Measurements from ENCODE around the gene SERP2. TPM values are rescaled to one million over a fixed set of nuclear protein-coding genes. Genes with fewer than 3 reads are reported as not detected.

The SERP2 gene
- total RNA-seq, 1 donor: 5.8 TPM

DNA sequence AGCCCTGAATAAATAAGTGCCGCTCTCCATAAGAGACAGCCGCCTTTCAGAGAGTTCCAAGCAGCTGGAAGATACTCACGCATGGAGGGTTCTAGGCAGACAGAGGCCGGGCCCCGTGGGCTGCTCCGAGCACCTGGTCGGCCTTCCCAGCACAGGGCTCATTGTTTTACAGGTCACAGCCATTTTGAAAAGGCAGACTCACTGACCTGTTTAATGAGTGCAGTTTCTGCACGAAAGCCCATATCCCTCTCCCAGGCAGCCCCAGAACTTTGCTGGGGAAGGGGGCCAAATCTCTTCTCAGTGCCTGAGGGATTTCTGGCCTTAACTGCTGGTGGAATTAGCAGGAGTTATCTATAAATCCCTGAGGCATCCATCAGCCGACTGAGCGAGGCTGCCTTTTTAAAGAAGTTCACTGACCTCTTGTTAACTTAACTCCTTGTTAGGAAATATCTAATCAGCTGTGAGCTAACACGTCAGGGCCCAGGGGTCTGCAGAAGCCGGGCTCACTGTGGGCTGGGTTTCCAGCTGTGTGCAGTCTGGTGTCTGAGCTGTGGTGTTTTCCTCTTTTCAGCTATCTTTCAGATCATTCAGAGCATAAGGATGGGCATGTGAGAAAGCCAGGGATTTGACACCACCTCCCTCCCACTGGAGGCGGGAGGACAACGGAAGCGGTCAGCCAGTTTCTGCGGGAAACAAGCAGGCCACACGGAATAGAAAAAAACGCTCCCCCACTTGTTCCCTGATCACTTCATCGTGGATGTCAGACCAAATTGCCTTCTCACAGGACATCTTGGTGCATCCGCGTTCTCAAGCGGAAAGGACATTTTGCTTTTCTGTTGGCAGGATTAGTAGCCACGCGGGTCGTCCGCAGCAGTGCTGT is 23.3 kb downstream of the SERP2 start:
- Histone ChIP-seq H3K4me3 (ENCODE audit: insufficient read depth, low read length) (no peak overlapping the region), H3K79me2 (ENCODE audit: insufficient read depth, low read length) (no peaks in the 10 kb centered on the region), H4K20me1 (ENCODE audit: insufficient read depth, low read length) (no peaks in the 10 kb centered on the region), H2AFZ (ENCODE audit: low read length) (peak overlapping the region; percentile 18), H3K4me1 (ENCODE audit: insufficient read depth, low read length) (peaks cover 7% of the 10 kb centered on the region), H3K4me2 (ENCODE audit: insufficient read depth, low read length) (peak overlapping the region; percentile 46), H3K27me3 (ENCODE audit: insufficient read depth, low read length) (no peaks in the 10 kb centered on the region), H3K36me3 (ENCODE audit: insufficient read depth, low read length) (no peaks in the 10 kb centered on the region), H3K27ac (ENCODE audit: low read depth, low read length) (no peak overlapping the region), H3K9me3 (ENCODE audit: low read depth, low read length) (no peaks in the 10 kb centered on the region)
- DNase-seq (ENCODE audit: insufficient read length, low spot score, missing footprints): peak; percentile 86
- TF ChIP-seq, protein P1, sequence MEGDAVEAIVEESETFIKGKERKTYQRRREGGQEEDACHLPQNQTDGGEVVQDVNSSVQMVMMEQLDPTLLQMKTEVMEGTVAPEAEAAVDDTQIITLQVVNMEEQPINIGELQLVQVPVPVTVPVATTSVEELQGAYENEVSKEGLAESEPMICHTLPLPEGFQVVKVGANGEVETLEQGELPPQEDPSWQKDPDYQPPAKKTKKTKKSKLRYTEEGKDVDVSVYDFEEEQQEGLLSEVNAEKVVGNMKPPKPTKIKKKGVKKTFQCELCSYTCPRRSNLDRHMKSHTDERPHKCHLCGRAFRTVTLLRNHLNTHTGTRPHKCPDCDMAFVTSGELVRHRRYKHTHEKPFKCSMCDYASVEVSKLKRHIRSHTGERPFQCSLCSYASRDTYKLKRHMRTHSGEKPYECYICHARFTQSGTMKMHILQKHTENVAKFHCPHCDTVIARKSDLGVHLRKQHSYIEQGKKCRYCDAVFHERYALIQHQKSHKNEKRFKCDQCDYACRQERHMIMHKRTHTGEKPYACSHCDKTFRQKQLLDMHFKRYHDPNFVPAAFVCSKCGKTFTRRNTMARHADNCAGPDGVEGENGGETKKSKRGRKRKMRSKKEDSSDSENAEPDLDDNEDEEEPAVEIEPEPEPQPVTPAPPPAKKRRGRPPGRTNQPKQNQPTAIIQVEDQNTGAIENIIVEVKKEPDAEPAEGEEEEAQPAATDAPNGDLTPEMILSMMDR (IDR thresholded peaks at IDR 0.05; ENCODE audit: extremely low read depth, low read depth, low read length): no peak

DNA sequence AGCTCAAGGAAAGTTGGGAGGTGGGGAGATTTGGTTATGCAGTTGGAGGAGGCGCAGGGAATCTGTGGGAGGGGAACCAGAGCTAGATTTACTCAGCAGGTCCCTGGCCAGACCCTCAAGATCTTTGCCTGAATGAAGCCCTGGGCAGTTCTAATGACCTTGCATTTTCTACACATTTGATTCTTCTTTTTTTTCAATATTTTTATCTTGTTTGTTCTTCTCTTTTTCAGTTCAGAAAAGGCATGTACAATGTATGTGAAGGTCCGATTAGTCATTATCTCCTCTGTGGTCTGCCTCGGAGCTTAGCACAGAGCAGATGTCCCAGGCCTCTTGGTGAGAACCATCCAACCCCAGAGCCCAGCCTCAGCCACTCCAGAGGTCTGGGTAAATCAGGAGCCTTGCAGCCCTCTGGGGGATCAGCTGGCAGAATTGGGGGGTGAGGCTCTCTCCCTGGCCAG is 24.2 kb downstream of the SERP2 start:
- no peak overlapping the region for H3K4me2 ChIP-seq (ENCODE audit: insufficient read depth, low read length)
- H3K36me3 ChIP-seq (ENCODE audit: insufficient read depth, low read length): no peaks in the 10 kb centered on the region
- DNase-seq (ENCODE audit: insufficient read length, low spot score, missing footprints): peak; percentile 81

DNA sequence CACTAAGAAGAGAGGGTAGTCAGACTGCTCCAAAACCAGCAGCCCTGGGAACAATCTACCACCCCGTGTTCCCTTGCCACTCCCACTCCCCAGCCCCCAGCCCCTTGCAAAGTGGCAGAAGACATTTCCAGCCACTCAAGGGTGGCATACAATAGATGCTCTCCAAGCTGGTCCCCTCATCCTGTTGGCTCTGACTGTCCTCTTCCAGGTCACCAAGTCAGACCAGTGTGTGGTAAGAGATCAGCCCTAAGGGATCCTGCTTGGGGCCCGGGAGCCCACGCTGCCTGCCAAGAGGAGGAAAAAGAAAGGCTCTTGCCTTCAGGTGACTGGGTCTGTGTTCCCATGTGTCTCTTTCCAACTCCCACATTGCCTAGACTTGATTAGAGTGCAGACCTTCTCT is 25.0 kb downstream of the SERP2 start:
- Histone ChIP-seq H3K4me1 (ENCODE audit: insufficient read depth, low read length) (peaks cover 7% of the 10 kb centered on the region), H3K4me2 (ENCODE audit: insufficient read depth, low read length) (no peak overlapping the region), H3K79me2 (ENCODE audit: insufficient read depth, low read length) (no peaks in the 10 kb centered on the region), H3K27ac (ENCODE audit: low read depth, low read length) (no peak overlapping the region), H3K9me3 (ENCODE audit: low read depth, low read length) (no peaks in the 10 kb centered on the region), H3K36me3 (ENCODE audit: insufficient read depth, low read length) (no peaks in the 10 kb centered on the region), H3K27me3 (ENCODE audit: insufficient read depth, low read length) (peaks cover 3% of the 10 kb centered on the region), H3K4me3 (ENCODE audit: insufficient read depth, low read length) (no peak overlapping the region), H2AFZ (ENCODE audit: low read length) (no peak overlapping the region), H4K20me1 (ENCODE audit: insufficient read depth, low read length) (no peaks in the 10 kb centered on the region)
- no peak for DNase-seq (ENCODE audit: insufficient read length, low spot score, missing footprints)
- TF ChIP-seq, protein P1 (IDR thresholded peaks at IDR 0.05; ENCODE audit: extremely low read depth, low read depth, low read length): no peak

More for the DNA sequence above, 24.2 kb downstream of the SERP2 start:
- no peaks in the 10 kb centered on the region for H3K79me2 ChIP-seq (ENCODE audit: insufficient read depth, low read length)
- H2AFZ ChIP-seq (ENCODE audit: low read length): no peak overlapping the region
- no peak overlapping the region for H3K27ac ChIP-seq (ENCODE audit: low read depth, low read length)
- H3K9me3 ChIP-seq (ENCODE audit: low read depth, low read length): no peaks in the 10 kb centered on the region
- TF ChIP-seq, protein P1 (IDR thresholded peaks at IDR 0.05; ENCODE audit: extremely low read depth, low read depth, low read length): no peak
- H3K4me1 ChIP-seq (ENCODE audit: insufficient read depth, low read length): peaks cover 7% of the 10 kb centered on the region
- no peaks in the 10 kb centered on the region for H3K27me3 ChIP-seq (ENCODE audit: insufficient read depth, low read length)
- no peaks in the 10 kb centered on the region for H4K20me1 ChIP-seq (ENCODE audit: insufficient read depth, low read length)
- H3K4me3 ChIP-seq (ENCODE audit: insufficient read depth, low read length): no peak overlapping the region

DNA sequence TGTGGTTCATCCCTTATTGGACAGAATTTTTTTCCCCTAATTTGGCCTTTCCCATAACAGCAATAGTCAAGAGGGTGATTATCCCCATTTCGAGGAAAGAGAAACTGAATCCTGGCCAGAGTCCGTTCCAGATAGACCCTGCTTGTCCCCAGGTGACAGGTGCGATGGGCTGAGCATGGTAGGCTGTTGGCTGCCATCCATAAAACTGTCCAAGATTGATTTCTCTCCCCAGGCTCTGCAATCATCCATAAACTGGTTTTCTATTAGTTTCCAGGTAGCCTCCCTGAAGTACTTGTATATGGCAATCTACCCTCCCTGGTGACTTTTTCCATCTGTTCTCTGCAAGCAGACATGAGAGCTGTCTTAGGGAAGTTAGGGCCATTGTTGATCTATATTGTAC is 25.4 kb downstream of the SERP2 start:
- Histone ChIP-seq H3K4me2 (ENCODE audit: insufficient read depth, low read length) (no peak overlapping the region), H3K4me3 (ENCODE audit: insufficient read depth, low read length) (no peak overlapping the region), H3K36me3 (ENCODE audit: insufficient read depth, low read length) (no peaks in the 10 kb centered on the region), H3K27ac (ENCODE audit: low read depth, low read length) (no peak overlapping the region), H4K20me1 (ENCODE audit: insufficient read depth, low read length) (no peaks in the 10 kb centered on the region), H2AFZ (ENCODE audit: low read length) (no peak overlapping the region), H3K79me2 (ENCODE audit: insufficient read depth, low read length) (no peaks in the 10 kb centered on the region), H3K27me3 (ENCODE audit: insufficient read depth, low read length) (peaks cover 3% of the 10 kb centered on the region), H3K9me3 (ENCODE audit: low read depth, low read length) (no peaks in the 10 kb centered on the region), H3K4me1 (ENCODE audit: insufficient read depth, low read length) (peaks cover 7% of the 10 kb centered on the region)
- TF ChIP-seq, protein P1 (IDR thresholded peaks at IDR 0.05; ENCODE audit: extremely low read depth, low read depth, low read length): no peak
- DNase-seq (ENCODE audit: insufficient read length, low spot score, missing footprints): no peak
